SU-DHL-6 (cell line): Measurements from ENCODE around the gene OR52H1.

ENCODE experiments used
- H2AFZ ChIP-seq: fragments of 200-600 bp; sonication (generic); 2 replicates; pipeline ENCODE4 v1.6.1; 2014; ENCODE audit warnings: low read depth, mild to moderate bottlenecking, moderate library complexity, mixed read lengths, antibody characterized with exemption, low read length; ENCODE audit not compliant: severe bottlenecking
- H3F3A ChIP-seq: fragments of 200-600 bp; shearing (Covaris generic); 2 replicates; pipeline ENCODE4 v1.6.0; 2016; ENCODE audit warnings: antibody characterized with exemption, mild to moderate bottlenecking; ENCODE audit not compliant: insufficient read depth
- H3K27ac ChIP-seq: fragments of 200-600 bp; sonication (generic); 2 replicates; pipeline ENCODE4 v1.5.1; 2016; ENCODE audit warnings: low read depth, mild to moderate bottlenecking, low read length, moderate library complexity, mixed read lengths
- H3K27me3 ChIP-seq: fragments of 200-600 bp; sonication (generic), shearing (Covaris generic); 2 replicates; pipeline ENCODE4 v1.6.0; 2014; ENCODE audit warnings: mild to moderate bottlenecking, low read length
- H3K36me3 ChIP-seq: fragments of 200-600 bp; sonication (generic); 2 replicates; pipeline ENCODE4 v1.6.1; 2014; ENCODE audit warnings: mild to moderate bottlenecking, low read length, mixed read lengths
- H3K4me2 ChIP-seq: fragments of 300-600, 200-600 bp; shearing (Covaris generic), sonication (generic); 2 replicates; pipeline ENCODE4 v1.6.0; 2014; ENCODE audit warnings: low read length, low read depth, mild to moderate bottlenecking; ENCODE audit not compliant: poor library complexity, severe bottlenecking
- H3K4me3 ChIP-seq: fragments of 200-600 bp; sonication (generic); 2 replicates; pipeline ENCODE4 v1.5.1; 2014; ENCODE audit warnings: antibody characterized with exemption, low read length, mild to moderate bottlenecking, mixed read lengths; ENCODE audit not compliant: insufficient read depth, poor library complexity, severe bottlenecking
- H3K79me2 ChIP-seq: fragments of 200-600 bp; sonication (generic); 2 replicates; pipeline ENCODE4 v1.6.1; 2014; ENCODE audit warnings: mild to moderate bottlenecking, low read length, moderate library complexity; ENCODE audit not compliant: insufficient read depth
- H3K9ac ChIP-seq: fragments of 200-600 bp; sonication (generic); 2 replicates; pipeline ENCODE4 v1.7.0; 2014; ENCODE audit warnings: mild to moderate bottlenecking, low read length
- H3K9me2 ChIP-seq: fragments of 200-600 bp; sonication (generic); replicated peaks from 2 replicates; pipeline ENCODE4 v1.6.1; 2014; ENCODE audit warnings: low read length; ENCODE audit not compliant: insufficient read depth
- H3K9me3 ChIP-seq: fragments of 200-600 bp; sonication (generic); 2 replicates; pipeline ENCODE4 v1.6.1; 2014; ENCODE audit warnings: low read length, mixed read lengths; ENCODE audit not compliant: insufficient read depth
- H4K20me1 ChIP-seq: fragments of 200-600 bp; sonication (generic); 2 replicates; pipeline ENCODE4 v1.6.1; 2014; ENCODE audit warnings: low read depth, mild to moderate bottlenecking, antibody characterized with exemption, low read length, moderate library complexity, mixed read lengths
- CTCF ChIP-seq: fragments of 200-600 bp; sonication (generic); IDR thresholded peaks from one replicate; pipeline ENCODE4 v1.5.1; 2017; ENCODE audit warnings: antibody characterized with exemption, mild to moderate bottlenecking, low read length, moderate library complexity; ENCODE audit not compliant: insufficient read depth, poor library complexity, severe bottlenecking
- EZH2phosphoT487 ChIP-seq: fragments of 200-600 bp; sonication (generic), shearing (Covaris generic); conservative IDR thresholded peaks from 2 replicates; pipeline ENCODE4 v1.6.1; 2018; ENCODE audit warnings: mild to moderate bottlenecking, antibody characterized with exemption, low read length, moderate library complexity, mixed read lengths

The OR52H1 gene

GRCh38 chr11:5524756-5525155 is 23.6 kb downstream of the OR52H1 start:
- Histone ChIP-seq H3K9me3 (no peaks in the 10 kb centered on the region), H3K9me2 (no peaks in the 10 kb centered on the region)
- no peak for TF ChIP-seq EZH2phosphoT487
- TF ChIP-seq CTCF = no peak

GRCh38 chr11:5522308-5522707 is 26.0 kb downstream of the OR52H1 start:
- no peak overlapping the region for H3K27ac ChIP-seq
- H3F3A ChIP-seq = no peaks in the 10 kb centered on the region
- H3K9ac ChIP-seq = no peak overlapping the region
- no peak overlapping the region for H3K4me3 ChIP-seq
- H3K27me3 ChIP-seq = no peaks in the 10 kb centered on the region
- no peaks in the 10 kb centered on the region for H3K79me2 ChIP-seq
- no peaks in the 10 kb centered on the region for H3K36me3 ChIP-seq
- H4K20me1 ChIP-seq = no peaks in the 10 kb centered on the region
- H3K4me2 ChIP-seq = no peak overlapping the region
- no peaks in the 10 kb centered on the region for H3K9me3 ChIP-seq
- H3K9me2 ChIP-seq = no peaks in the 10 kb centered on the region
- no peak for TF ChIP-seq CTCF
- TF ChIP-seq EZH2phosphoT487 = no peak
- H2AFZ ChIP-seq = no peak overlapping the region

More at GRCh38 chr11:5524756-5525155, 23.6 kb downstream of the OR52H1 start:
- Histone ChIP-seq H3K4me3 (no peak overlapping the region), H3K36me3 (no peaks in the 10 kb centered on the region), H3K27ac (no peak overlapping the region), H3F3A (no peaks in the 10 kb centered on the region), H3K79me2 (no peaks in the 10 kb centered on the region), H3K9ac (no peak overlapping the region), H3K27me3 (no peaks in the 10 kb centered on the region), H2AFZ (no peak overlapping the region), H4K20me1 (no peaks in the 10 kb centered on the region), H3K4me2 (no peak overlapping the region)

- Histone ChIP-seq H4K20me1 (no peaks in the 10 kb centered on the region), H3K36me3 (no peaks in the 10 kb centered on the region), H3K9ac (no peak overlapping the region), H3K9me2 (no peaks in the 10 kb centered on the region), H3K79me2 (no peaks in the 10 kb centered on the region), H3K27me3 (no peaks in the 10 kb centered on the region), H3K27ac (no peak overlapping the region), H3K9me3 (no peaks in the 10 kb centered on the region), H3F3A (no peaks in the 10 kb centered on the region), H3K4me2 (no peak overlapping the region), H3K4me3 (no peak overlapping the region), H2AFZ (no peak overlapping the region)
- TF ChIP-seq EZH2phosphoT487 = no peak
Observed at GRCh38 chr11:5521540-5521939, 26.8 kb downstream of the OR52H1 start.

- Histone ChIP-seq H3K4me3 (no peak within 1 kb of the TSS), H3K9ac (no peak within 1 kb of the TSS), H3K4me2 (no peak within 1 kb of the TSS), H3K9me3 (no peaks in the 10 kb centered on the region), H3K27me3 (no peaks in the 10 kb centered on the region), H3K79me2 (no peaks in the 10 kb centered on the region), H3K27ac (no peak within 1 kb of the TSS), H3K9me2 (no peaks in the 10 kb centered on the region), H2AFZ (no peak within 1 kb of the TSS), H3F3A (no peaks in the 10 kb centered on the region), H4K20me1 (no peaks in the 10 kb centered on the region), H3K36me3 (no peaks in the 10 kb centered on the region)
- no peak for TF ChIP-seq CTCF
- TF ChIP-seq EZH2phosphoT487 = no peak
Observed at GRCh38 chr11:5516599-5516998, 31.7 kb downstream of the OR52H1 start, which contains the start of gene UBQLNL. UBQLNL (minus strand) TSS chr11:5516699; CDS start chr11:5516441, 258 bp downstream.
